COR-L47 (cell line): ENCODE data around the gene IFT22.
A peak's percentile ranks its signal among the peaks of the same experiment; 100 is the strongest.
"Not testable (repeated sequence)": the region's sequence is repeated elsewhere in the genome, so short reads cannot be mapped to it uniquely, and the experiment has no call there.

ENCODE experiments used
- DNase-seq: peaks from one replicate; lab custom pipeline; 2025; lab: John Stamatoyannopoulos, UW

IFT22 gene

GRCh38 chr7:101308245-101309085 is 13.1 kb downstream of the IFT22 start:
- peak; percentile 26 for DNase-seq

- no peak for DNase-seq
Measured at GRCh38 chr7:101306307-101306706, 15.3 kb downstream of the IFT22 start.

- no peak for DNase-seq
Measured at GRCh38 chr7:101303102-101303701, 18.4 kb downstream of the IFT22 start.

- DNase-seq: no peak
Measured at GRCh38 chr7:101302641-101303101, 18.9 kb downstream of the IFT22 start.

GRCh38 chr7:101300465-101301376 is 20.9 kb downstream of the IFT22 start:
- DNase-seq: no peak

GRCh38 chr7:101299511-101300464 is 21.8 kb downstream of the IFT22 start:
- no peak for DNase-seq

GRCh38 chr7:101294832-101295121 is 26.8 kb downstream of the IFT22 start:
- DNase-seq: no peak

GRCh38 chr7:101294039-101294831 is 27.4 kb downstream of the IFT22 start:
- DNase-seq: no peak

- not testable (repeated sequence) for DNase-seq
Measured at GRCh38 chr7:101293069-101294021, 28.3 kb downstream of the IFT22 start.

GRCh38 chr7:101292566-101292965 is 29.0 kb downstream of the IFT22 start:
- DNase-seq: not testable (repeated sequence)

GRCh38 chr7:101290186-101291037 is 31.2 kb downstream of the IFT22 start:
- DNase-seq: peak; percentile 21

GRCh38 chr7:101289687-101290086 is 31.9 kb downstream of the IFT22 start:
- DNase-seq: not testable (repeated sequence)

- no peak for DNase-seq
Measured at GRCh38 chr7:101288439-101288838, 33.2 kb downstream of the IFT22 start.

- DNase-seq: no peak
Measured at GRCh38 chr7:101287032-101287431, 34.6 kb downstream of the IFT22 start.

- DNase-seq: peak; percentile 8
Measured at GRCh38 chr7:101285880-101286279, 35.7 kb downstream of the IFT22 start.

GRCh38 chr7:101285171-101285570 is 36.4 kb downstream of the IFT22 start:
- no peak for DNase-seq

- not testable (repeated sequence) for DNase-seq
Measured at GRCh38 chr7:101280912-101281311, 40.7 kb downstream of the IFT22 start.
